Vagina (tissue), 2 donors: Measurements from ENCODE around the gene BTLA.

Experiments used
- POLR2A ChIP-seq, 2 donors: fragments of 450-650 bp; IDR thresholded peaks; one replicate each; pipeline ENCODE4 v1.6.1; 2017; ENCODE audit warnings: antibody characterized with exemption in 2 of 2, mild to moderate bottlenecking in 2 of 2, moderate library complexity in 2 of 2
- POLR2AphosphoS5 ChIP-seq, 2 donors: sonication (generic); formaldehyde crosslinking; IDR thresholded peaks; one replicate each; pipeline ENCODE4 v1.9.0; 2017; ENCODE audit warnings: antibody characterized with exemption in 2 of 2, mild to moderate bottlenecking in 2 of 2, low read depth in 1 of 2; ENCODE audit not compliant: insufficient read depth in 1 of 2
- TF ChIP-seq, protein P1 (sequence below), 3 experiments: fragments of 450-650 bp in 2 of 3; fragments of 200-600 bp in 1 of 3; sonication (generic) in 1 of 3; IDR thresholded peaks; one replicate each; pipeline ENCODE4 v1.5.1; 2017 to 2019; ENCODE audit warnings: antibody characterized with exemption in 3 of 3, mild to moderate bottlenecking in 2 of 3, moderate library complexity in 2 of 3

DNA sequence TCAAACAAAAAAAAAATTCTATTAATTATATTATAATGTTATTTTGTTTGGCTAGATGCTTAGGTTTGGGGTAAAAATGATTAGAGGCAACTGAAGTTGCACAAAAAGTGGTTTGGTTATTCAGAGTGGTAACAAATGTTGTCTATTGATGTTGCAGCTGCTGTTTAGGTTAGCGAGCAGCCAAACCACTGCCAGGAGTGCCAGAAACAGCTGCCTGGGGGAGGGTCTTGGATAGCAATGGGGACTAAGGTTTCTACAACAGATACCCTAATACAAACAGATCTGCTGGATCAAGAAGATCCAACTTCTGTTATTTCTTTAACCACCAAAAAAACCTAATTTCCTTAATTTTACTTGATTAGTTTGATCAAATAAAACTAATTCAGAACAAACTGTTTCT is 26.6 kb downstream of the BTLA start:
- TF ChIP-seq POLR2A (IDR thresholded peaks at IDR 0.05), result no peak
- TF ChIP-seq POLR2AphosphoS5 (IDR thresholded peaks at IDR 0.05; ENCODE audit: insufficient read depth in 1 of 2, low read depth in 1 of 2), result no peak
- TF ChIP-seq, protein P1, sequence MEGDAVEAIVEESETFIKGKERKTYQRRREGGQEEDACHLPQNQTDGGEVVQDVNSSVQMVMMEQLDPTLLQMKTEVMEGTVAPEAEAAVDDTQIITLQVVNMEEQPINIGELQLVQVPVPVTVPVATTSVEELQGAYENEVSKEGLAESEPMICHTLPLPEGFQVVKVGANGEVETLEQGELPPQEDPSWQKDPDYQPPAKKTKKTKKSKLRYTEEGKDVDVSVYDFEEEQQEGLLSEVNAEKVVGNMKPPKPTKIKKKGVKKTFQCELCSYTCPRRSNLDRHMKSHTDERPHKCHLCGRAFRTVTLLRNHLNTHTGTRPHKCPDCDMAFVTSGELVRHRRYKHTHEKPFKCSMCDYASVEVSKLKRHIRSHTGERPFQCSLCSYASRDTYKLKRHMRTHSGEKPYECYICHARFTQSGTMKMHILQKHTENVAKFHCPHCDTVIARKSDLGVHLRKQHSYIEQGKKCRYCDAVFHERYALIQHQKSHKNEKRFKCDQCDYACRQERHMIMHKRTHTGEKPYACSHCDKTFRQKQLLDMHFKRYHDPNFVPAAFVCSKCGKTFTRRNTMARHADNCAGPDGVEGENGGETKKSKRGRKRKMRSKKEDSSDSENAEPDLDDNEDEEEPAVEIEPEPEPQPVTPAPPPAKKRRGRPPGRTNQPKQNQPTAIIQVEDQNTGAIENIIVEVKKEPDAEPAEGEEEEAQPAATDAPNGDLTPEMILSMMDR (IDR thresholded peaks at IDR 0.05), result no peak
